GM18519 (cell line): ENCODE results near the gene CSNK1G2.

Experiments
- ATAC-seq: cut with Tn5 transposase; IDR thresholded peaks from one replicate; pipeline ENCODE4 v1.9.1; 2021; ENCODE audit warnings: mild to moderate bottlenecking, moderate library complexity; ENCODE audit not compliant: unreplicated experiment, low FRiP score

CSNK1G2 gene

GRCh38 chr19:1962674-1963073, 21.7 kb downstream of the CSNK1G2 start:
- no peak for ATAC-seq

DNA sequence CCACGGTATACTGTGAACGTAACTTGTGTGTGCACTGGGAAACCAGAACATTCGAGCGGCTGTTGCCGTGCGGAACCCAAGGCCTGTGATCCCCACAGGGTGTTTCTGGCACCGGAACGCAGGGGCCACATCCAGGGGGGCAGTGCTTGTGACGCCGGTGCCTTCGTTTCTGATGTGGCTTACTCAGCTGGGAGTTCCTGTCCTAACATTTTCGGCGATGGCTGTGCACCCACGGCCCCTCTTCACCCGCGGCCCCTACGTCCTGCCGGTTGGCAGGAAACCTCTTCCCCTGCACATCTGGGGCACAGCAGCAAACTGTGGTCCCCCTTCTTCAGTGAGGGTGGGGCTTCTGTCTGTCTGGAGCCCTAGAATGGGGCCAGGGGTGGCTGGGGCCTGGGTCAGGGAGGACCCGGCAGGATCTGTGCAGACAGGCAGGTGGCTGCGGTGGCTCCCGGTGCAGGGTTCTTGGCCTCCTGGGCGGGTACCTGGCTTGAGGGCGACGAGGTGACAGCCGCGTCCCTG, 26.2 kb downstream of the CSNK1G2 start:
- ATAC-seq, result no peak

DNA sequence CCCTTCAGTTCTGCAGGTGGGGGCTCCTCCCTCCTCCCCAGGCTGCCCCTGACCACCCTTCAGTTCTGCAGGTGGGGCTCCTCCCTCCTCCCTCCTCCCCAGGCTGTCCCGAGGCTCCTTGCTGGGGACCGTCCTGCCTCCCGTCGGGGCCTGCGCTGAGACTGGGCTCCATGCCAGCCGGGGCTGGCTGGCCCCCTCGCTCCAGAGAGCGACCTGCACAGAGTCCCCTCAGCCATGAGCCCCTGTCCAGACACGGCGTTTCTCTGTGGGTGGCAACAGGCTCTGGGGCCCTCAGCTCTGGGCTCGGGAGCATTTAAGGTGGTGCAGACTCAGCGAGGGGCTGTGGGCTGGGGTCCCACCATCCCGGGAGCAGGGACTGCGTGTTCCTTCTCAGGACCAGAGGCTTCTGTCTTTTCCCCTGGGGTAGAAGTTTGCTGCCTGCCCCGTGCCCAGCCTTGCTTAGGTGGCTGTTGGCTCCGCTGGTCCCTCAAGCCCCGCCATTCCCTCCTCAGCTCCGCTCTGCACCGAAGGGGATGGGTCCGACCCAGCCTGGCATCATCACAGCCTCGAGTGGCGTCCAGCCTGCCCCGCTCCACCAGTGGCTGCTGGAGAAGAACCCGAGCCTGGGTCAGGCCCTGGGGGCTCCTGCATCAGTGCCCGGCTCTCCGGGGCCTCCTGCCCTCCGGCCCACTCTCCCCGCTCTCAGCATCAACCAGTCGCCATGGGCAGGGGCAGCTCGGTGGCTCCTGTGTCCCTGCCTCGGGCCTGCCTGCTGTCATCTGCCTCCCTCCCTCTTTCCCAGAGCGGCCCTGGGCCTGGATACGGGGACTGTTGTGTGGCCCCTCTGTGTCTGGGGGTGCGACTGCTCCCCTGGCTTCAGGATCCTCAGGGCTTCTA, 27.6 kb downstream of the CSNK1G2 start:
- no peak for ATAC-seq

DNA sequence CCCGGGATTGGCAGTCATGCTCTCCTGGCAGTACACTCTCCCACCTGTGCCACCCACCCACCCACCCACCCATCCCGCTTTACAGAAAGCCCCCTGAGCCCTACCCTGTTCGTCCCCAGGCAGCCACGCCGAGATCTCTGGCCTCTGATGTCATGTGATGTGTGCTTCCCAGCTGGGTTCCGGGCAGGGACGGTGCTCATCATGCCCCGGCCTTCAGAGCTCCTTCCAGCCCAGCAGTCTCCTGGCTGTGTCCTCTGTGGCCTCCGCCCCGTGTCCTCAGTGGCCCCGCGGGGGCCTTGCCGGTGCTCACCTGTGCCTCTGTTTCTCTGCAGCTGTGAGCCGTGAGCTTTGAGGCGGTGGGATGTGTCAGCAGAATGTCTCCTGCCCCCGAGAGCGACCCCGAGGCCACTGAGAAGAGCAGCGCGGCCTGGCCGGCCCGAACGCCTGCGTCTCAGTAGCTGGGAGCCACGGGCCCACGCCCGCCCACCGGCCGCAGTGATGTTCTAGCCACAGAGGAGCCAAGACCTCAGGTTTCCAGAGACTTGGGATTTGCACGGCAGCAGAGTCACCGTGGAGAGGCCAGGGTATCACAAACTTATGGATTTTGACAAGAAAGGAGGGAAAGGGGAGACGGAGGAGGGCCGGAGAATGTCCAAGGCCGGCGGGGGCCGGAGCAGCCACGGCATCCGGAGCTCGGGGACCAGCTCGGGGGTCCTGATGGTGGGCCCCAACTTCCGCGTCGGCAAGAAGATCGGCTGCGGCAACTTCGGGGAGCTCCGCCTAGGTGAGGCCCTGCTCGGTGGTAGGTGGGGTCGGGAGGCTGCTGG, 28.4 kb downstream of the CSNK1G2 start:
- ATAC-seq, result no peak

DNA sequence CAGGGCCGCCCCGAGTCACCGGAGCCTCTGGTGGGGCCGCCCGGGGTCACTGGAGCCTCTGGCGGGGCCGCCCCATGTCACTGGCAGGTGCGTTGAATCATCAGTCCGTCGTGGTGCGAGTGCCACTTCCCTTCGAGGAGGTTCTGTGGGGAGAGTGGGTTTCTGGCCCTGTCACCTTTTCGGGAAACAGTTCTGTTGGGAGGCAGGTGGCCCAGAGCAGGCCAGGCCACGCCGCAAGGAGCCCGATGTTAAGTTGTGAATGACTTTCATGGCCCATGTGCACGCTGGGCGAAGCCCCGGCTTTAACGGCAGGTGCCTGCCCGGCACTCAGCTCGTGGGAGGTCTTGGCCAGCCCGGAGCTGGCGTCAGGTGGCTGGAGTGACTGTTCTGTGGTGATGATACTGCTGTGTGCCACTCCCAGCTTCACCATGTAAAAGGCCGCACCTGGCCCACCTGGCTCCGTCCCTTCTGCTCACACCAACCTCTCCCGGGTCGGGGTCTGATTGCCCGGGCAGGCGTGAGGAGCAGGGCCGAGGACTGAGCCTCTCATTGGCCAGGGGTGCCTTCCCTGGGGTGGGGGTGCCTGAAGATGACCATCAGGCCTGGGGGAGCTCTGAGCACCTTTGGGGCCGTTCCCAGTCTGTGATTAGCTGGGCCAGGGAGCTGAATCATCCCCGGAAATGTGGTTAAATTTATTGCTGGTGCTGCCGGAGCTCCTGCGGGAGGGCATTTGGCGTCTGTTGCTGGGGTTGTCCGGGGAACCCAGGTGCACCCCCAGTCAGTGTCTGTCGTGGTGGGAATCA, 29.2 kb downstream of the CSNK1G2 start:
- ATAC-seq, result no peak

DNA sequence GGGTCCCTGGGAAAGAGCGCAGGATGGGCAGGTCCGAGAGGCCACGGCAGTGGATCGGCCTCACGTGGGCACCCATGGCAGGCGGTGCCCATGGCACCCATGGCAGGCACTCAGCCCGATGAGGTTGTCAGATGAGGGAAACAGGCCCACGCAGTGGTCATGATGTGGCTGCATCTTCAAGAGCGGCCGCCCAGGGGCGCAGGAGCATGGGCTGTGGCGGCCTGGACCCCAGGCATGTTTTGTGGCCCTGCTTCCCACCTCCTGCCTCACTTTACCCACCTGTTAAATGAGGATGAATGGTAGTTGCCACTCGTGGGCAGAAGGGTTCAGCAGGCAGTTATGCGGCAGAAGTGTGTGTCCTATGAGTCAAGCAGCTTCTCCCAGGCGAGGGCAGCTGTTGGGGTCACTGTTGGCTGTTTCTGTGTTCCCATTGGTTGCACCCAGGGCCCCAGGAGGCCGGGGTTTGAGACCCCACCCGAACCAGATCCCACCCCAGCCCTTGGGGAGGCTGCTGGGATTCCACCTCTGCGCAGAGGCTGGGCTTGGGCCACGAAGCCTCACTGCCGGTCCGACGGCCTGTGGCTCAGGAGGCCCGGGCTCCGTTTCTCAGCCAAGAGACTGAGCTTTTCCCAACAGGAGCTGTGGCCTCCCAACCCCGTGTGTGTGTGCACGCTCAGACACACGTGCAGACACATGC, 30.0 kb downstream of the CSNK1G2 start:
- ATAC-seq, result no peak

- ATAC-seq, result no peak
Measured at GRCh38 chr19:1974381-1975161, 33.6 kb downstream of the CSNK1G2 start.

DNA sequence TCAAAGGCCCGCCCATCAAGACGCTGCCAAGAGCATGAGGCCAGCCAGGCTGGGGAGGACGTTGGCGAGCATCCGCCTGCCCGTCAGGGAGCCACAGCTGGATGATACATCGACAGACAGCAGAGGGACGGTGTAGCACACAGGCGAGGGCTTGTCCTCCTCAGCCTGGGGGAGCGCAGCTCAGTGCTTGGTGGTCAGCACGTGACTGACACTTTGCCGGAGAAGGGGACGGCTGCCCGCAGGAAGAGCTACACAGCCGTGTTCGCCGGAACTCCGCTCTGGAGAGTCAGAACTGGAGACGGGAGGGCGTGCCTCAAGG, 34.1 kb downstream of the CSNK1G2 start:
- ATAC-seq, result no peak

DNA sequence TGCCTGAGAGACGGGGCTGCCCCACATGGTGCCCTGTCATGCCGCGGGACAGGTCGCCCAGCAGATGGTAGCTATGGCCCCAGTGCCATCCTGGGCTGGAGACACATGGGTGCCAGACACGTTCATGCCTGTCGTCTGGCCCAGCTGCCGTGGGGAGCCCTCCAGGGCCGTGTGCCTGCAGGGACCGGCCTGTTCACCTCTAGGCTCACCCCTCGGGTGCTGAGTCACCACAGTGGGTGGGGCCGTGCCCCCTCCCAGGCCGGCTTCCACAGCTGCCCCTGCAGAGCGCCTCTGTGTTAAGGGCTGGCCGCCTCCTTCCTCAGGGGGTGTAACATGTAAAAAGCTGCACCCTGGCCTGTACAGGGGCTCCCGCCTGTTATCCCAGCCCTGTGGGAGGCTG, 36.1 kb downstream of the CSNK1G2 start:
- ATAC-seq, result no peak

DNA sequence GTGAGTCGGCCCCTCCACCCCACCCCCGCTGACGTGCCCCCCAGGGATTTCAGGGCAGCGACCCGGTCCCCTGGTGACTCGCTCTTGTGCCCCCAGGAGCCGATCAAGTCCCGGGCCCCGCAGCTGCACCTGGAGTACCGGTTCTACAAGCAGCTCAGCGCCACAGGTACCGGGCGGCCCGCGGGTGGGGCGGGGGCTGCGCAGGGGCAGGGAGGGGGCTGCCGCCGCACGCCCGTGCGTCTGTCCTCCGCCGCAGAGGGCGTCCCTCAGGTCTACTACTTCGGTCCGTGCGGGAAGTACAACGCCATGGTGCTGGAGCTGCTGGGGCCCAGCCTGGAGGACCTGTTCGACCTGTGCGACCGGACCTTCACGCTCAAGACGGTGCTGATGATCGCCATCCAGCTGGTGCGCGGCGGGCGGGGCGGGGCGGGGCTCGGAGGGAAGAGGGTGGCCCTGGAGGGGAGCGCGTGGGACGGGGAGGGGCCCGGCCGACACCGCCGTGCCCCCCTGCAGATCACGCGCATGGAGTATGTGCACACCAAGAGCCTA, 37.4 kb downstream of the CSNK1G2 start:
- no peak for ATAC-seq

GRCh38 chr19:1979017-1979416, 38.0 kb downstream of the CSNK1G2 start:
- ATAC-seq, result no peak

DNA sequence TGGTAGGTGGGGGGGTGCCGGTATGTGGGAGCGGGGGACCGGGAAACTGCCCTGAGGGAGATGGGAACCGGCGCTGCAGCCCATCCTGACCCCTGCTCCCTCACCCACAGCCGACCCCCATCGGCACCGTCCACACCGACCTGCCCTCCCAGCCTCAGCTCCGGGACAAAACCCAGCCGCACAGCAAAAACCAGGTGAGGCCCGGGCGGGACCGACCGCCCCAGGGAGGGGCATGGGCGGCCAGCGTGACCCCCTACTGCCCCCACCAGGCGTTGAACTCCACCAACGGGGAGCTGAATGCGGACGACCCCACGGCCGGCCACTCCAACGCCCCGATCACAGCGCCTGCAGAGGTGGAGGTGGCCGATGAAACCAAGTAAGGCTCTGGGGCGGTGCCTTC, 38.7 kb downstream of the CSNK1G2 start:
- no peak for ATAC-seq

GRCh38 chr19:1980091-1980808, 39.3 kb downstream of the CSNK1G2 start:
- ATAC-seq, result no peak

- ATAC-seq, result no peak
Measured at GRCh38 chr19:1980809-1981181, 39.8 kb downstream of the CSNK1G2 start.

GRCh38 chr19:1981253-1981652, 40.3 kb downstream of the CSNK1G2 start:
- no peak for ATAC-seq

- ATAC-seq, result no peak
Measured at GRCh38 chr19:1984357-1984756, 43.4 kb downstream of the CSNK1G2 start.

- no peak for ATAC-seq
Measured at GRCh38 chr19:1985588-1986356, 44.8 kb downstream of the CSNK1G2 start.
